ENCODE data around the gene SLC23A1.

The SLC23A1 gene

DNA sequence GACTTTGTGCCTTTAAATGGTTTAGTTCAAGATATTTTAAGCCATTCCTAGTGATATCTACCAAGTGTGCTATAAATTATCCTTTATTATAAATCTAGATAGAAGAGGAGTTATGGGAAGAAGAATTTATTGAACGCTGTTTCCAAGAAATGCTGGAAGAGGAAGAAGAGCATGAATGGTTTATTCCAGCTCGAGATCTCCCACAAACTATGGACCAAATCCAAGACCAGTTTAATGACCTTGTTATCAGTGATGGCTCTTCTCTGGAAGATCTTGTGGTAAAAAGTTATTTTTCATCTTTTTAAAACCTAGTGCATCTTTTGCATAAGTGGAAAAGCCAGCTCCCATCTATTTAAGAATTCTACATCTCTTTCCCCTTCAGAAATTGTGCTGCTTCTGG is 18.6 kb downstream of the SLC23A1 start:
- Histone ChIP-seq H3K4me1 (ENCODE audit: control insufficient read depth, low read length) (no peaks in the 10 kb centered on the region), H3K4me2 (ENCODE audit: low read length) (no peak overlapping the region), H3K9me2 (replicated peaks; ENCODE audit: control insufficient read depth, low read length) (no peaks in the 10 kb centered on the region), H3K79me2 (ENCODE audit: control insufficient read depth, low read length) (peaks cover 44% of the 10 kb centered on the region), H3F3A (ENCODE audit: control insufficient read depth, insufficient read depth) (peaks cover 15% of the 10 kb centered on the region; the same call in 1 of the 2 replicates), H3K36me3 (ENCODE audit: control insufficient read depth, low read length) (peaks cover 72% of the 10 kb centered on the region), H3K27me3 (ENCODE audit: control insufficient read depth, low read length) (no peaks in the 10 kb centered on the region), H4K20me1 (ENCODE audit: control insufficient read depth, insufficient read depth, low read depth, low read length) (peaks cover 6% of the 10 kb centered on the region; the same call in 1 of the 2 replicates), H3K9me3 (ENCODE audit: control insufficient read depth, insufficient read depth, low read length) (no peaks in the 10 kb centered on the region), H3K4me3 (ENCODE audit: low read length) (no peak overlapping the region), H3K27ac (ENCODE audit: low read depth, low read length) (no peak overlapping the region)
- TF ChIP-seq EZH2phosphoT487 (IDR thresholded peaks at IDR 0.05; ENCODE audit: borderline replicate concordance, low read length) = no peak
- TF ChIP-seq, protein P1, sequence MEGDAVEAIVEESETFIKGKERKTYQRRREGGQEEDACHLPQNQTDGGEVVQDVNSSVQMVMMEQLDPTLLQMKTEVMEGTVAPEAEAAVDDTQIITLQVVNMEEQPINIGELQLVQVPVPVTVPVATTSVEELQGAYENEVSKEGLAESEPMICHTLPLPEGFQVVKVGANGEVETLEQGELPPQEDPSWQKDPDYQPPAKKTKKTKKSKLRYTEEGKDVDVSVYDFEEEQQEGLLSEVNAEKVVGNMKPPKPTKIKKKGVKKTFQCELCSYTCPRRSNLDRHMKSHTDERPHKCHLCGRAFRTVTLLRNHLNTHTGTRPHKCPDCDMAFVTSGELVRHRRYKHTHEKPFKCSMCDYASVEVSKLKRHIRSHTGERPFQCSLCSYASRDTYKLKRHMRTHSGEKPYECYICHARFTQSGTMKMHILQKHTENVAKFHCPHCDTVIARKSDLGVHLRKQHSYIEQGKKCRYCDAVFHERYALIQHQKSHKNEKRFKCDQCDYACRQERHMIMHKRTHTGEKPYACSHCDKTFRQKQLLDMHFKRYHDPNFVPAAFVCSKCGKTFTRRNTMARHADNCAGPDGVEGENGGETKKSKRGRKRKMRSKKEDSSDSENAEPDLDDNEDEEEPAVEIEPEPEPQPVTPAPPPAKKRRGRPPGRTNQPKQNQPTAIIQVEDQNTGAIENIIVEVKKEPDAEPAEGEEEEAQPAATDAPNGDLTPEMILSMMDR (IDR thresholded peaks at IDR 0.05; ENCODE audit: low read depth, low read length, poor library complexity, severe bottlenecking) = no peak

DNA sequence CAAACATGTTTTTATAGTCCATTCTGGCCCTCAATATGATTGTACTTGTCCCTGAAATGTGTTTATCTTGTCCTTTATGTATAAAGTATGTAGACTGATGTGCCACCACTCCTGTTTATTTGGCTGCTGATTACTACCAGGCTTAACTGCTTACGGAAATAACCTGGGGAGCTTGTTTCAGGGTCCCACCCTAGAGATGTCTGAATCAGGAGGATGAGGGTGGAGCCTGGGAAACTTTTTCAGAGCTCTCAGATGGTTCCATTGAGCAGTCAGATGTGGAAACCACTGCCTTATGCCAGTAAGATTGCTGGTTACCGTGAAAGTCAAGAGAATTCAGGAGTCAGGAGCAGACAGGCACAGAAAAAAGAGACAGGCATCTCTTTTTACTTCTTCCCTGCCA is 19.2 kb downstream of the SLC23A1 start:
- TF ChIP-seq, protein P1 (IDR thresholded peaks at IDR 0.05; ENCODE audit: low read depth, low read length, poor library complexity, severe bottlenecking) = no peak
- TF ChIP-seq EZH2phosphoT487 (IDR thresholded peaks at IDR 0.05; ENCODE audit: borderline replicate concordance, low read length) = no peak
- no peaks in the 10 kb centered on the region for H3K27me3 ChIP-seq (ENCODE audit: control insufficient read depth, low read length)
- H3K9me3 ChIP-seq (ENCODE audit: control insufficient read depth, insufficient read depth, low read length) = no peaks in the 10 kb centered on the region
- peaks cover 10% of the 10 kb centered on the region; the same call in 1 of the 2 replicates for H3F3A ChIP-seq (ENCODE audit: control insufficient read depth, insufficient read depth)
- H3K4me1 ChIP-seq (ENCODE audit: control insufficient read depth, low read length) = no peaks in the 10 kb centered on the region
- H3K36me3 ChIP-seq (ENCODE audit: control insufficient read depth, low read length) = peaks cover 71% of the 10 kb centered on the region
- H3K9me2 ChIP-seq (replicated peaks; ENCODE audit: control insufficient read depth, low read length) = no peaks in the 10 kb centered on the region
- H3K79me2 ChIP-seq (ENCODE audit: control insufficient read depth, low read length) = peaks cover 50% of the 10 kb centered on the region
- H3K4me3 ChIP-seq (ENCODE audit: low read length) = no peak overlapping the region
- H4K20me1 ChIP-seq (ENCODE audit: control insufficient read depth, insufficient read depth, low read depth, low read length) = peaks cover 6% of the 10 kb centered on the region; the same call in 1 of the 2 replicates
- no peak overlapping the region for H3K27ac ChIP-seq (ENCODE audit: low read depth, low read length)
- no peak overlapping the region for H3K4me2 ChIP-seq (ENCODE audit: low read length)

DNA sequence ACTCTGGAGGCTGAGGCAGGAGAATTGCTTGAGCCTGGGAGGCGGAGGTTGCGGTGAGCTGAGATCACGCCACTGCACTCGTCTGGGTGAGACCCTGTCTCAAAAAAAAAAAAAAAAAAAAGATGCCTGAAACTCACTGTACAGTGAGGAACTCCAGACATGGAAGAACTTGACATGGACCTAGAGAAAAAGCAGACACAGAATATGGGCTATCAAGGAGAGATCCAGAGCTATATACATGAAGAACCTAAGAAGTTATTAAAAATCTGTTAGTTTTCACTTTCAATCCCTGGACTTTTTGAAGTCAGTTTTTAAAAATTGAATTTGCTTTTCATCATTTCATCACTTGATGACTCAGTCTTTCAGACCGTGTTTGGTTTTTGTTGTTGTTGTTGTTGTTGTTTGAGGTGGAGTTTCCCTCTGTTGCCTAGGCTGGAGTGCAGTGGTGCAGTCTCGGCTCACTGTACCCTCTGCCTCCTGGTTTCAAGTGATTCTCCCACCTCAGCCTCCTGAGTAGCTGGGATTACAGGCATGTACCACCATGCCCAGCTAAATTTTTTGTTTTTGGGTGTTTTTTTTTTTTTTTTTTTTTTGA is 21.2 kb downstream of the SLC23A1 start:
- H3K9me2 ChIP-seq (replicated peaks; ENCODE audit: control insufficient read depth, low read length) = no peaks in the 10 kb centered on the region
- H3K36me3 ChIP-seq (ENCODE audit: control insufficient read depth, low read length) = peaks cover 73% of the 10 kb centered on the region
- peaks cover 5% of the 10 kb centered on the region; the same call in 1 of the 2 replicates for H3F3A ChIP-seq (ENCODE audit: control insufficient read depth, insufficient read depth)
- H3K4me1 ChIP-seq (ENCODE audit: control insufficient read depth, low read length) = no peaks in the 10 kb centered on the region
- H4K20me1 ChIP-seq (ENCODE audit: control insufficient read depth, insufficient read depth, low read depth, low read length) = peaks cover 9% of the 10 kb centered on the region; the same call in 1 of the 2 replicates
- peaks cover 70% of the 10 kb centered on the region for H3K79me2 ChIP-seq (ENCODE audit: control insufficient read depth, low read length)
- H3K27ac ChIP-seq (ENCODE audit: low read depth, low read length) = no peak overlapping the region
- TF ChIP-seq, protein P1 (IDR thresholded peaks at IDR 0.05; ENCODE audit: low read depth, low read length, poor library complexity, severe bottlenecking) = no peak
- no peak for TF ChIP-seq EZH2phosphoT487 (IDR thresholded peaks at IDR 0.05; ENCODE audit: borderline replicate concordance, low read length)
- H3K4me3 ChIP-seq (ENCODE audit: low read length) = no peak overlapping the region
- no peak overlapping the region for H3K4me2 ChIP-seq (ENCODE audit: low read length)
- no peaks in the 10 kb centered on the region for H3K27me3 ChIP-seq (ENCODE audit: control insufficient read depth, low read length)
- H3K9me3 ChIP-seq (ENCODE audit: control insufficient read depth, insufficient read depth, low read length) = no peaks in the 10 kb centered on the region

All from DOHH2 (cell line).